Progenitor cell of endocrine pancreas (in vitro differentiated cells): ENCODE data around the gene CRISPLD2. TPM values are rescaled to one million over a fixed set of nuclear protein-coding genes. Genes with fewer than 3 reads are reported as not detected.

Source experiments
- DNase-seq: peaks from one replicate; pipeline ENCODE4 v3.0.0; 2021; ENCODE audit warnings: low spot score; ENCODE audit not compliant: unreplicated experiment
- H3K27ac Mint-ChIP-seq: 2 replicates; pipeline ENCODE4 v1.8.0; 2021; ENCODE audit warnings: mild to moderate bottlenecking, moderate library complexity, mixed read lengths
- H3K27me3 Mint-ChIP-seq: 2 replicates; pipeline ENCODE4 v1.8.0; 2021; ENCODE audit warnings: mixed read lengths
- H3K36me3 Mint-ChIP-seq: 2 replicates; pipeline ENCODE4 v1.8.0; 2022; ENCODE audit warnings: mixed read lengths; ENCODE audit not compliant: insufficient read depth
- H3K4me1 Mint-ChIP-seq: 2 replicates; pipeline ENCODE4 v1.8.0; 2021; ENCODE audit warnings: low read depth, mixed read lengths
- H3K4me3 Mint-ChIP-seq: 2 replicates; pipeline ENCODE4 v1.8.0; 2021; ENCODE audit warnings: low read depth, mild to moderate bottlenecking, moderate library complexity, mixed read lengths
- H3K9me3 Mint-ChIP-seq: 2 replicates; pipeline ENCODE4 v1.8.0; 2021; ENCODE audit warnings: low read depth, mixed read lengths
- total RNA-seq: library from RNA; stranded (reverse); gene quantifications from 2 replicates; pipeline ENCODE4 v1.2.1, GENCODE V29; 2021
- TF ChIP-seq, protein P1 (sequence below): fragments of 200-600 bp; sonication (generic); IDR thresholded peaks from one replicate; pipeline ENCODE4 v1.5.0; 2021; ENCODE audit warnings: antibody characterized with exemption, mild to moderate bottlenecking; ENCODE audit not compliant: unreplicated experiment

Gene CRISPLD2
- total RNA-seq, 1 donor from 2014 or later, result 11.0 TPM

DNA sequence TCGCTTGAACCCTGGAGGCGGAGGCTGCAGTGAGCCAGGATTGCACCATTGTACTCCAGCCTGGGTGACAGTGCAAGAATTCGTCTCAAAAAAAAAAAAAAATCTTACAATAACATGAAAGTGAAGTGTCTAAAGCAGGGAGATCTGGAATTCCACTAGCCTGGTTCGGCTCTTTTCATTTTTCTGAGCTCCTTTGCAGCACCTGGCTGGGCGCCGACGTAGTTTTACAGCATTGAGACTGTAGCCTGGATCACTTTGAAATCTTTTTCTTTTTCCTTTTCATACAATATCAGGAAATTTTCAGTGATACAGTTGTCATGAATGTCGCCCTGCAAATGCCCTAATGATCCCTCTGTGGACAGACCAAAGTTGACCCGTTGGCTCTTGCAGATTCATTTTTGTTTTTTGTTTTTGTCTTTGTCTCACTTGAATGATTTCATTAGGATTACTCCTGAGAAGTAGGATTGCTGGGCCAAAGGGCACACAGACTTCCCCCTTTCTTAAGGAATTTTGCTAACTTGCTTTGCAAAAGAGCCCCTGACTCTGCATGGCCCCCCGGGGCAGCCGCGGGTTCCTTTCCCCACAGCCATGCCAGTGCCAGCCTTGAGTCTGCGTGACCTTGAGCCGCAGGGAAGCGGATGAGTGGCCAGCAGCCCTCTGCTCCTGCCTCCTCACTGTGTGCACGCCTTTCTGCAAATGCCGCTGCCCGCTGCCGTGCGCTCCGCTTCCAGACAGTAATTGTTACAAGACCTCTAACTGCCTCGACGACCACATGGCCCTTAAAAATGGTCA is 28.0 kb downstream of the CRISPLD2 start:
- Mint-ChIP-seq H3K27ac (no peak overlapping the region), H3K9me3 (peaks cover 4% of the 10 kb centered on the region), H3K4me3 (no peak overlapping the region), H3K36me3 (peaks cover 10% of the 10 kb centered on the region), H3K4me1 (peaks cover 7% of the 10 kb centered on the region), H3K27me3 (no peaks in the 10 kb centered on the region)
- TF ChIP-seq, protein P1, sequence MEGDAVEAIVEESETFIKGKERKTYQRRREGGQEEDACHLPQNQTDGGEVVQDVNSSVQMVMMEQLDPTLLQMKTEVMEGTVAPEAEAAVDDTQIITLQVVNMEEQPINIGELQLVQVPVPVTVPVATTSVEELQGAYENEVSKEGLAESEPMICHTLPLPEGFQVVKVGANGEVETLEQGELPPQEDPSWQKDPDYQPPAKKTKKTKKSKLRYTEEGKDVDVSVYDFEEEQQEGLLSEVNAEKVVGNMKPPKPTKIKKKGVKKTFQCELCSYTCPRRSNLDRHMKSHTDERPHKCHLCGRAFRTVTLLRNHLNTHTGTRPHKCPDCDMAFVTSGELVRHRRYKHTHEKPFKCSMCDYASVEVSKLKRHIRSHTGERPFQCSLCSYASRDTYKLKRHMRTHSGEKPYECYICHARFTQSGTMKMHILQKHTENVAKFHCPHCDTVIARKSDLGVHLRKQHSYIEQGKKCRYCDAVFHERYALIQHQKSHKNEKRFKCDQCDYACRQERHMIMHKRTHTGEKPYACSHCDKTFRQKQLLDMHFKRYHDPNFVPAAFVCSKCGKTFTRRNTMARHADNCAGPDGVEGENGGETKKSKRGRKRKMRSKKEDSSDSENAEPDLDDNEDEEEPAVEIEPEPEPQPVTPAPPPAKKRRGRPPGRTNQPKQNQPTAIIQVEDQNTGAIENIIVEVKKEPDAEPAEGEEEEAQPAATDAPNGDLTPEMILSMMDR, result no peak
- no peak for DNase-seq

DNA sequence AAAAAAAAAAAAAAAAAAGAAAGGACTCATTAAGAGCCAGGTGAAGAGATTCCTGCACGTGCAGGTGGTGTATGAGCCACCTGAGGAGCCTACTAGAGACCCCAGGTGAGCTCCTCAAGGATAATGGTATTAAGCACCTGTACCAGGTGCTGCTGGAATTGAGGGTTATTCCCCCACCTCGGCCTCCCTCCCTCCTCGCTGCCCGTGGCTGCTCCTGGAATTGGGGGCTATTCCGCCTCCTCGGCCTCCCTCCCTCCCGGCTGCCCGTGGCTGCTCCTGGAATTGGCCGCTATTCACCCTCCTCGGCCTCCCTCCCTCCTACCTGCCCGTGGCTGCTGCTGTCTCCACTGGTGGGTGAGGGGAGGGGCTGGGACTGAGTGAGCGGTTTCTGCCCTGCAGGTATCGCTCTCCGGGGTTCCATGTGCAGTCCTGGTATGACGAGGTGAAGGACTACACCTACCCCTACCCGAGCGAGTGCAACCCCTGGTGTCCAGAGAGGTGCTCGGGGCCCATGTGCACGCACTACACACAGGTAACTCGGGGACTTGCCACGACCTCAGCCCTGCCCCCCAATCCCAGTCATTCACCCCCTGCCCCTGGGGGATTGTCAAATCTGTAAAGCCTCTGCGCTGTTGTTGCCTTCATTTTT is 29.3 kb downstream of the CRISPLD2 start:
- H3K4me3 Mint-ChIP-seq, result no peak overlapping the region
- peaks cover 10% of the 10 kb centered on the region for H3K36me3 Mint-ChIP-seq
- TF ChIP-seq, protein P1, result no peak
- no peak overlapping the region for H3K27ac Mint-ChIP-seq
- no peak for DNase-seq
- H3K9me3 Mint-ChIP-seq, result peaks cover 4% of the 10 kb centered on the region
- no peaks in the 10 kb centered on the region for H3K27me3 Mint-ChIP-seq
- H3K4me1 Mint-ChIP-seq, result peaks cover 4% of the 10 kb centered on the region

DNA sequence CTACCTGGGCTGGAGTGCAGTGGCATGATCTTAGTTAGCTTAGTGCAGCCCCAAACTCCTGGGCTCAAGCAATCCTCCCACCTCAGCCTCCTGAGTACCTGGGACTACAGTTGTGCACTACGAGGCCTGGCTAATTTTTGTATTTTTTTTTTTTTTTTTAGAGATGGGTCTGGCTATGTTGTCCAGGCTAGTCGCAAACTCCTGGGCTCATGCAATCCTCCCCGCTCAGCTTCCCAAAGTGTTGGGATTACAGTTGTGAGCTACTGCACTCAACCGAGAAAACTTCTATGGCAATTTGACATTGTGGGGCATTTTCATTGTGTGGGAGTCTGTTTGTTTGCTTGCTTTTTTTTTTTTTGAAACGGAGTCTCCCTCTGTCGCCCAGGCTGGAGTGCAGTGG is 30.0 kb downstream of the CRISPLD2 start:
- TF ChIP-seq, protein P1, result no peak
- no peak for DNase-seq
- Mint-ChIP-seq H3K4me1 (peaks cover 4% of the 10 kb centered on the region), H3K36me3 (peaks cover 10% of the 10 kb centered on the region), H3K27me3 (no peaks in the 10 kb centered on the region), H3K9me3 (peaks cover 4% of the 10 kb centered on the region), H3K27ac (no peak overlapping the region), H3K4me3 (no peak overlapping the region)

DNA sequence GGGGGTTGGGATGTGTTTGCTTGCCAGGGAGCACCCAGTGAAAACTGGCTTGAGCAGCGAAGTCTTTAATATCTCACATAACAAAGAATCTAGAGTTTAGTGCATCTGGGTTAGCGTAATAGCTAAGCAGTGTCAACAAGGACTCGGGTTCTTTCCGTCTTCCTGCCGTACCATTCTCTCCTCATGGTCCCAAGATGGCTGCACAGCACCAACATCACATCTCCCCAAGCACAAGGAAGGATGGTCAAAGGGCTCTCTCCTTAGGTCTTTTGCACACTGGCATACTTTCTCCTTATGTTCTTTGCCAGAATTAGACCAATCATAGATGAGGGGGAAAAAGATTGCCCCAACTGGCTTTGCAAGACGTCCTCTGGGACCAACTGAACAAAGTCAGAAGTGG is 30.9 kb downstream of the CRISPLD2 start:
- Mint-ChIP-seq H3K27ac (no peak overlapping the region), H3K27me3 (no peaks in the 10 kb centered on the region), H3K36me3 (peaks cover 14% of the 10 kb centered on the region), H3K9me3 (peaks cover 4% of the 10 kb centered on the region), H3K4me1 (peaks cover 4% of the 10 kb centered on the region), H3K4me3 (no peak overlapping the region)
- no peak for DNase-seq
- TF ChIP-seq, protein P1, result no peak

DNA sequence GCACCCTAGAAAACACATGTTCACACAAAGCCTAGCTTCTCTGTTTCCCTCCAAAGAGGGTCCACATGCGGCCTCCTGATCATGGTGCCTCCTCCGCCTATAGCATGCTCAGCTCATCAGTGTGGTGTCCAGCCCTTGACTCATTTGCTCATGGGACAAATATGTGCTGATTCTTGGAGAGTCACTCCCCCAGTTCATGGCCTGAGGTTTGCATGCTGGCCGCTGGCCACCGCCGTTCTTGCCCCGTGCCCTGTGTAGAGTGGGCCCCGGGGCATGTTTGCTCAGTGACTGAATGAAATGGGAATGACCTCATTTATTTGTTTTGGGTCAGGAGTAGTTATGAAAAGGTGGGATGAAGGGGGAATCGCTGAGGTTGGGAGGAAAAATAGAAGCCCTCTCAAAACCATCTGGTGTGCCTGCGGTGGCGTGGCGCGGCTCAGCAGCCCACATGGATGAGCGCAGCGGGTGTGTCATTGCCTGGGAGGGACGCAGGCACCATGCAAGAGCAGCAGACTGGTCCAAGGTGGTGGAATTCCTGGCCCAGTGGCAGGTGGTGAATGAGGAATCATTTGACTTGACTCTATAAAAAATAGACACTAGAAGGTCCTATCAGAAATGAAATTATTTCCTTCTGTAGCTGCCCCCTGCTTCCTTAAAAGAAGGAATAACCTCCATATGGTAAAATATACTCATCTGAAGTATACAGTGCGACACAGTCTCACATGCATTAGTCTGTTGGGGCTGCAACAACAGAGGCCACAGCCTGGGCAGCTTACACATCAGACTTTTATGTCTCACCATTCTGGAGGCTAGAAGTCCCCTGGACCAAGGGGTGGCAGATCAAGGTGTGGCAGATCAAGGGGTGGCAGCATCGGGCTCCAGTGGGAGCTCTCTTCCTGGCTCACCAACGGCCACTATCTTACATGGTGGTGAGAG is 31.7 kb downstream of the CRISPLD2 start:
- Mint-ChIP-seq H3K36me3 (peaks cover 16% of the 10 kb centered on the region), H3K4me3 (peak overlapping the region; percentile 33), H3K27me3 (no peaks in the 10 kb centered on the region), H3K4me1 (peaks cover 4% of the 10 kb centered on the region), H3K27ac (no peak overlapping the region), H3K9me3 (peaks cover 4% of the 10 kb centered on the region)
- no peak for DNase-seq
- TF ChIP-seq, protein P1, result no peak
